NCI-H460 (cell line): ENCODE data around the gene AMN. TPM values are rescaled to one million over a fixed set of nuclear protein-coding genes. Genes with fewer than 3 reads are reported as not detected.

Source experiments
- DNase-seq: peaks from one replicate; pipeline ENCODE4 v3.0.0-alpha.2; 2016; ENCODE audit warnings: low read depth; ENCODE audit errors: extremely low read depth
- total RNA-seq: library from RNA; depleted of rRNA; stranded (reverse); fragments of >200 nt; shearing (Covaris generic); gene quantifications from 2 replicates; pipeline ENCODE4 v1.2.3, GENCODE V29; 2014

Gene AMN
- total RNA-seq, 1 experiment from 2014 or later = 0.20 TPM

- no peak for DNase-seq
These were observed 39.7 kb downstream of the AMN start for GRCh38 chr14:102962111-102962627.

- no peak for DNase-seq
These were observed 41.8 kb downstream of the AMN start for GRCh38 chr14:102964152-102964730.

- no peak for DNase-seq
These were observed 42.8 kb downstream of the AMN start for GRCh38 chr14:102965282-102965681.

- no peak for DNase-seq
These were observed 43.6 kb downstream of the AMN start for GRCh38 chr14:102965971-102966655.

DNA sequence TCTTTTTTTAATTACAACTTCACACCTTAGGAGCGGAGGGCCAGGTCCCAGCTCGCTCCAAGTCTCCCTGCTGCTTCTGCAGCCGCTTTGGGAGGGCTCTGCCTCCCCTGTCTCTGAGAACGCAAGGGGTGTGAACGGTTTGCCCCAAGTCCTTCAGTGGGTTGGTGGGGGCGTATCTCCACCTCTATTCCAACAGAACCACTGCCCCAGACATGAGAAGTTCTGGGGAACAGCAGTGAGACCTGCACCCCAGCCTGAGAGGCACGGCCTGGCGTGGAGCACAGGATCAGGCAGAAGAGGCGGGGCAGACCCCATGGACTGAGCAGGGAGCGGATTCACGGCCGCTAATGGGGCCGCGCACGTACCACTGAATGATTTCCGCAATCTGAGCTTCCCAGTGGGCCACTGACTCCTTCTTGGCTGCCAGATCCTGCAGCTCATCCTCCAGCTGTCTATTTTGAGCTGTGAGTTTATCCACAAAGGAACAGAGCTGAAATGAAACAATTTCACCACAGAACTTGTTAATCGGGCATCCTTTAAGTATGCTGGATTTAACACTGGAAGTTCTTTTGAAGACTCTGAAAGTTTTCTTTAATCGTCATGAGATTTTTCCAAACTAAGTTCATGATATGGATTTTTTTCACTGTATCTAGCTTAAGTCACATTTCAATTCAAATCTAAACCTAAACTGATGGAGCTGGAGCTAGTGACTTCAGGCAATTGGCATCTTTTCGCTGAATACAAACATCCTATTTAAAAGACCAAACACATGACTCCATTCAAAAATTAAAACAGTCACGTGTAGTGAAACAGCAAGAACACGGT lies 44.4 kb downstream of the AMN start:
- no peak for DNase-seq

DNA sequence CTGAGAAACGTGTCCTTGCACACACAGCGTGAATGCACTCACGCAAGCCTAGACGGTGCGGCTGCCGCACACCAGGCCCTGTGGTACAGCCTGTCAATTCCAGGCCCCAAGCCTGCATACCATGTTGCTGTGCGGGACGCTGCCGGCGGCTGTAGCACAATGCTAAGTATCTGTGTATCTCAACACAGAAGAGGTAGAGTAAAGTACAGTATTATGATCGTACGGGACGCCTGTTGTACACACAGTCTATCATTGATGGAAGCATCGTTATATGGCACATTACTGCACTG lies 45.0 kb downstream of the AMN start:
- DNase-seq = no peak

- no peak for DNase-seq
These were observed 45.8 kb downstream of the AMN start for GRCh38 chr14:102968306-102968705.

DNA sequence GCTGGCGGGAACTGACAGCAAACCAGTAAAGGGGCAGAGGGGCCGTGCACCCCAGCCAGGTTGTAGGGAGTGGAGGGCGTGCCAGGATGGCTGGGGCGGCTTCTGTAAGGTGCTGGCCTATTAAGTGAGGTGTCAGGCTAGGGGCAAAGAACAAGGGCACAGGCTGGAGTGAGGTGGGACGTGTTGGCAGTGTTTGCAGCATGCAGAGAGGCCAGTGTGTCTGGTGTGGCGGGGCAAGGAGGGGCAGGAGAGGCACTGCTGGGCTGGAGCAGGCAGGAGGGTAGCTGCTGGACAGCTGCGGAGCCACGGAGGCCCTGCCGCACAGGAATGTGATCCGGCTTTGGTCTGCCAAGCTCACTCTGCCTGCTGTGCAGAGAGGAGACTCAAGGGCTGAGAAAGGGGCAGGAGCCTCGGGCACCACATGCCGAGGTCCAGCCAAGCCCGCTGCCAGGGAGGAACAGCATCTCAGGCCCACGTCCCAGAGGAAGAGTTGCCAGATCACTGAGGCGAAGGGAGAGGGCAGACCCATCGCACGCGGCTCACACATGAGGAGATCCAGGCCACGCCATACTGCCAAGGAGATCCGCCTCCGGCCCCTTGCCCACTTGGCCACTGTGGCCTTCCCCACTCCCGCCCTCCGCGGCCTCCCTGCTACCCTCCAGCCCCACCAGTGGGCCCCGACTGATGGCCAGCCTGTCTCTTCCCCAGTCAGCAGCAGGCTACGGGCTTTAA lies 46.8 kb downstream of the AMN start:
- DNase-seq = no peak

GRCh38 chr14:102969901-102970300 lies 47.4 kb downstream of the AMN start:
- DNase-seq = no peak

DNA sequence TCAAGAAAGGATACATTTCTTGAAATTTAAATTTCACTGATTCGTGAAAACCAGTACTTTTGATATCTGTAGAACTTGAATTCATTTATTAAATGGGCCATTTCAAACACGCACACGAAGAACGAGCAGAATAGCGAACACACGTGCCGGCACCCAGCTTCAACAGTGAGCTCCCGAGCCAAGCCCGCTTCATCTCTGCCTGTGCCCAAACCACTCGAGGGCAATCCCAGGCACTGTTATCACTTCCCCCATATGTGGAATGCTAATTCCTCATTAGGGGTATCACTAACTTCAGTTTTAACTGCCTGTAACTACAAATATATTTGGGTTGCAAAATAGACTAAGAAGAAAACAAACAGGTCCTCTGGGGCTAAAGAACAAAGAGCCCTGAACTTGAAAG lies 48.0 kb downstream of the AMN start:
- no peak for DNase-seq

DNA sequence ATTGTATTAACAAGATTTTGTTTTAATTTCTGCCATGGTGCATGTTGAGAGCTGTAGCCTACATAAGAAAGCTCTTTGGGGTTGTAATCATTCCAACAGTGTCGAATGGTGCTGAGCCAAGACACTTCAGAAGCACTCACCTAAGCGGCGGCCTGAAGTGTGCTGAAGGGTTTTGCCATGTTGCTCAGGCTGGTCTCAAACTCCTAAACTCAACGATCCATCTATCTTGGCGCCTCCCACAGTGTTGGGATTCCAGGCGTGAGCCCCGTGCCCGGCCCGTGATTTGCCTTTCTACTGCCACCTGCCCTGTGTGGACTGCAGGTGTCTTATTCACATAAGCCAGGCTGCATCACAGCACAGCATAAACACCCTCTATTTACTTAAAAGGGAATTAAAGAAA lies 48.9 kb downstream of the AMN start:
- no peak for DNase-seq

GRCh38 chr14:102971836-102972606 lies 49.6 kb downstream of the AMN start:
- no peak for DNase-seq

DNA sequence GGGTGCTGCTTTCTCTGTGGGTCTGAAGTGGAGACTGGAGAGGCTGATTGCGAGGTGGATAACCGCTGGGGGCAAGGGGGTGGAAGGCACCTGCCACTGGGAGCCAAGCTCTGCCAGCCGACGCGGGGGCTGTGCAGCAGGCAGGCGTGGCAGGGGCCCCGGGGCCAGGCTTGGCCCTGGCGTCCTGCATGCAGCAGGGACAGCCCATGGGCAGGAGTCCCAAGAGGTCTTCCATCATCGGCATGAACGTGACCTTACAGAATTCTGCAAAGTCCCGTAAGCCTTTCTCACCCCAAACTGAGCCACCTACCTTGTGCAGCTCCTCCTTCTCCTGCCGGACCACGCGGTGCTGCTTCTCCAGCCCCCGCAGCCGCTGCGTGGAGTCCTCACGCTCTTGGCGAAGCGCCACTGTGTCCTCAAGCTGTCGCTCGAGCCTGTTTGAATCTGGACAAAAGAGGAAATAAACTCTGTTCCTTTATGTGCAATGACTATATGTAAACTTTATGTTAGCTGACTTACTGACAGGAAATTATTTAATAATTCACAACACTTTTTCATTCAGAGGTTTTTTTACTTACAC lies 51.3 kb downstream of the AMN start:
- DNase-seq = no peak

DNA sequence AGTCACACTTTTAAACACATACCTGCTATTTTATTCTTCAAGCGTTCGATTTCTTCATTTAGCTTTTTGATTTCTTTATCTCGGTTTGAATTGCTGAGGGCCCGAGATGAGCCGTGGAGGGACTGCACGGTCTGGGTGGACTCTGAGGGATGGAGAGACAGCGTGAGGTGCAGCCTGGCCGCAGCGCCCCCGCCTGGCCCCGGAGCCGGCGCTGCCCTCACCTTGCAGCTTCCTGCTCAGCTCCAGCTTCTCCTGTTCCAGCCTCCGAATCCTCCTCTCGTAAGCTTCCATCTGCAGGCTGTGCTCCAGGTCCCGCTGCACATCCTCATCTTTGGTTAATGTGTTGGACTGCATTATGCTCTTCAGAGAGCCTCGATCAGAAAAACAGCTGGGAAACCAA lies 53.2 kb downstream of the AMN start:
- no peak for DNase-seq

DNA sequence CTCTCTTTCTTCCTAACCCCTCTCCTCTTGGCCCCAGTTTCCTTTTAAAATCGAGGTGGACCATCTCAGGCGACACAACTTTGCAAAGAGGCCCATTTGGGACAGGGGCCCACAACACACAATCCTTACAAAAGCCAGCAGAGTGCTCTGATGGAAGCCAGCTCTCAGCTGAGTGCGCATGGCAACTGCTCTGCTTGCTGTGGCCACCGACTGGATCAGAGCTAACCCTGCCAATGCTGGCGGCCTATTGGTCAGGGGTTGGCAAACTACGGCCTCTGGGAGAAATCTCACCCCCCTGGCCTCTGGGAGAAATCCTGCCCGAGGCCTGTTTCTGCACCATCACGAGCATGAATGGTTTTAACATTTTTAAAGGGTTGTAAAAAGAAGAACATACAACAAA lies 55.0 kb downstream of the AMN start:
- no peak for DNase-seq

GRCh38 chr14:102979406-102979805 lies 56.9 kb downstream of the AMN start:
- no peak for DNase-seq

DNA sequence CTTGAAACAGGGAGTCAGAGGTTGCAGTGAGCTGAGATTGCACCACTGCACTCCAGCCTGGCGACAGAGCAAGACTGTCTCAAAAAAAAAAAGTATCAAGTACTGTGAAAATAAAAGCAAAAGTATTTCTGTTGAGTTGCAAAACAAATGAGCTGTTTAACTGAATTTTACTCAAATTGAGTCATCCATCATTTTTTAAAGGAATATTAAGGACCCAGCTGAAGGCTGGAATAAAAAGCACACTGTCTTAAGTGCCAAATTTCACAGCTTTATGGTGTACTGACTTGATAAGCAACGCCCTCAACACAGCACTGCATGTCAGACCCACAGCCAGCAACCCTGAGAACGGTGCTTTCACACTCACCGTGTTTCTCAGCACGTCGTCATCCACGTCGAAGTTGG lies 57.9 kb downstream of the AMN start:
- no peak for DNase-seq
